HG02938 (cell line): ENCODE measurements around the gene PUM1.
"Not testable (repeated sequence)": the region's sequence is repeated elsewhere in the genome, so short reads cannot be mapped to it uniquely, and the experiment has no call there.

Experiments
- ATAC-seq: cut with Tn5 transposase; IDR thresholded peaks from one replicate; pipeline ENCODE4 v1.9.1; 2021; ENCODE audit warnings: mild to moderate bottlenecking, moderate library complexity; ENCODE audit not compliant: unreplicated experiment

Gene PUM1

DNA sequence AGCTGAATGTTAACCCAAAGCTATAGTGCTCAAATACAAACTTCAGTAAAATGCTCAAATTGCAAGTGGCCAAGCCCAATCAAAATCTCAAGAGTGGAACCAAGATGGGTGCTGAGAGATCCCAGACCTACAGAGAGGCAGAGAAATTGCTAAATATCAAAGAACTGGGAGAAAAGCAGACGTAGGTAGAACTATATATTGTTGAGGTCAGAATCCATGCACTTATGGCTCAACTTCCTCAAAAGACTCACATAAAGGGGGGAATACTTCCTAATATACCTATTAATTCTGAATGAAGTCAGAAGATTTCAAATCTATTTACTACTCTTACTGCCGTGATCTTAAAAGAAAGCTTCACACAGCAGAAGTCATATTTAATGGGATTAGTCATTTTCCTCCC, 65.2 kb downstream of the PUM1 start:
- no peak for ATAC-seq

DNA sequence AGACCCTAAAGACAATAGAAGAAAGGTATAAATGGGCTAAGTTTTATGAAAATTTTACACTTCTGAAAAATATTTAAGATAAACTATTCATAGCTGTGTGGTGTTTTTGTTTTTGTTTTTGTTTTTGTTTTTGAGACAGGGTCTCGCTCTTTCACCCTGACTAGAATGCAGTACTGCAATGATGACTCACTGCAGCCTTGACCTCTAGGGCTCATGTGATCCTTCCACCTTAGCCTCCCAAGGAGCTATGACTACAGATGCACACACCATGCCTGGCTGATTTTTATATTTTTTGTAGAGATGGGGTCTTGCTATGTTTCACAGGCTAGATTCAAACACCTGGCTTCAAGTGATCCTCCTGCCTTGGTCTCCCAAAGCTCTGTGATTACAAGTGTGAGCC, 66.6 kb downstream of the PUM1 start:
- ATAC-seq, result no peak

DNA sequence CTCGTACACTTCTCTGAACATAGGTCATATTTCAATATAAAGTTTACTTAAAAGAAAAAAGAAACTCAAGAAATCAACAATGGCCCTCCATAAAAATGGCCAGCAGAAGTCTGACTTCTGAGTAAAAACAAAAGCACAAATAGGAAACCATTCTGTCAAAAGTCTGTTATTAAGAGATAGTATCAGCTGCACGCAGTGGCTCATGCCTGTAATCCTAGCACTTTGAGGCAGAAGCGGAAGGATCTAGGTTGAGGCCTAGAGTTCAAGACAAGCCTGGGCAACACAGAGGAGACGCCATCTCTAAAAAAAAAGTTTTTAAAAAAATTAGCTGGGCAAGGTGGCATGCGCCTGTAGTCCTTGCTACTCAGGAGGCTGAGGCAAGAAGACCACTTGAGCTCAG, 67.3 kb downstream of the PUM1 start:
- ATAC-seq, result no peak

DNA sequence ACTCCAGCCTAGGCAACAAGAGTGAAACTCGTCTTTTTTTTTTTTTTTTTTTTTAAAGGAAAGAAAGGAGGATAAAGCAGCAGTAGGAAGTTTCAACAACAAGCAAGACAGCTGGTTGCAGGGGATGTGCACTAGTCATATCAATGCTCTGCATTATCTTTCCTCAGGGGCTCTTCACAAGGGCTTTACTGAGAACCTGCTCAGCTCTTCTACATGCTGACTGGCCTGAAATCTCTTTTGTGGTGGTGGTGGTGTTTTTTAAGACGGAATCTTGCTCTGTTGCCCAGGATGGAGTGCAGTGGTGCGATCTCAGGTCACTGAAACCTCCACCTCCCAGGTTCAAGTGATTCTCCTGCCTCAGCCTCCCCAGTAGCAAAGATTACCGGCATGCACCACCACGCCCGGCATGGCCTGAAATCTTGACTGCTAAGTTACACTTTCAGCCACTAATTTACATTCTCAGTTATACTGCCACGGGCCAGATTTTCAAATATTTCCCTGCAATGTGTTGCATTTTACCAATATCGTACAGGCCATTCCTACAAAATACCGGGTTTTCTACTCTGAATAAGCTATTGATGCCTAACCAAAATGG, 68.0 kb downstream of the PUM1 start:
- ATAC-seq, result no peak

- no peak for ATAC-seq
Observed at GRCh38 chr1:30995990-30996612, 69.4 kb downstream of the PUM1 start.

DNA sequence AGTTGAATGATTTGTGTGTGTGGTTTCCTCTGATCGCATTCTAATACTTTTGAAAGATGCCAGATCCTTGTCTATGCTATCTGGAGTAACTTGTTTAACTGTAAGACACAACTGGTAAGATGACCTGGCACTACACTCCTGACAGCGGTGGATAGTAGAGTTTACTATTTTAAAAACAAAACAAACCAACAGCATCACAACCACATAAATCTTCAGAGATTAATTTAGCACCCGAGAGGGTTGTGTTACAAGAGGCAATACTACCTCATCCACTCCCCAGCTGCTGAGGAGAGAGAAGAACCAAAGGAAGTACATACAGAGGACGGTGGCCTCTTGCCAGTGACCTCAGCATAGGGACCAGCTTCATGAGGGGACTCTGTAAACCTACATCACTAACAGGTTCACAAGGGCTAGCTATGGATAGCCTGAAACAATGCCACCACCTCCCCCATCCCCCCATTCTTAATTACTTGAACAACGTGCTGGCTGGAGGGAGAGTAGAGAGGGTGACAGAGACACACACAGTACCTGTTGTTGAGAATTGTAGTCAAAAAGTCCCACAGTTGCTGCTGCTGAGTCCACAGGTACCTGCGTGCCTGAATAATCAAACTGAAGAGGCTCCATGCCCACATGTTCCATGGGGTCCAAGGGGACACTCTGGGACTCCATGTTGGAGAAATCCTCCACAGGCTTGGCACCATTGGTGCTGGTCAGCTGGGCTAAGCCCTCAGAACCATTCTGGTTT, 73.5 kb downstream of the PUM1 start:
- no peak for ATAC-seq

GRCh38 chr1:30990591-30990990, 74.9 kb downstream of the PUM1 start:
- ATAC-seq, result no peak

GRCh38 chr1:30988045-30988444, 77.5 kb downstream of the PUM1 start:
- ATAC-seq, result no peak

DNA sequence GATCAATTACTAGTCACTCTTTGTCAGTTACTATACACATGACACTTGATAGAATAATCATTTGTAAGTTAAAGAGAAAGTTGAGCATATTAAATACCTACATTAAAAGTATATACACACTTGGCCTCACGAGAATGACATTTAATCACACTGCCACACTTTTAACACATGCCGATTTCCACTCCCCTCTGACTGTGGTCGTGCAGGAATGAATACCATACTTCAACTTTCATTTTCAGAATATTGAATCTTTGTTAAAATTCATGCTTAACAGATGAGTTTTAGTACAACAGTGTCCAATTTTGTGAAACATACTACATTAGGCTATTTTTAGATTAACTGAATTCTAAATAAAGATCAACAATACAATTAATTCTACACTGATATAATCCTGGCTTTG, 78.8 kb downstream of the PUM1 start:
- ATAC-seq, result no peak

GRCh38 chr1:30984991-30985503, 80.5 kb downstream of the PUM1 start:
- no peak for ATAC-seq

DNA sequence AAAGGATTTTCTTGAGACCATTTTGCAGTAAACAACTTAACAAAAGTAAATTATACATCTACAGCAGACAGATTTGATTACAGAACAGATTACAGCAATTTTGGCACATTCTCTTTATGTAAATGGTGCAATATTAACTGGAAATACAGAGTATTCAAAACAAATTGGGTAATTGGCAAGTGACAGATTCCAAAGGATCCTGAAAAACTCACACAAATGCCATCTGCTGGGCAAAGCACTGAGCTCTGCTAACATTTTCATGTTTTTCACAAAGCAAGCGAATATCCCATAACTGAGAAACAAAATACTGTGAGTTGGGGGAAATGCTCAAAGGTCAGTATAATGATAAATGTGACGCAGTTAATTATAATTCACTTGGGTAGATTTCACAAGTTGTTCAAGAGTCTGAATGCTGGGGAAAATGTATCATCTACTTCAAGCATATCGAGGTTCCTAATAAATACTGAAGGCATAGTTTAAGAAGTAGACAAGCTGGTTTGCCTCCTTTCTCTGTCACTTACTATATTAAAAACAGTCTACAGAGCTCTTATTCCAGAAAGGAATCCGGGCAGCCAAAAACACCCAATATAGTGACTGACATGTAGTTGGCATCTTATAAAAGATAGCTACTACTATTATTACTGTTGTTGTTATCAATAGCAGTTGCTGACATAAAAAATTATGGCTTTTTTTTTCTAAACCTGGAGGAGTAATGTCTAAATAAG, 81.2 kb downstream of the PUM1 start:
- no peak for ATAC-seq

GRCh38 chr1:30982937-30983336, 82.6 kb downstream of the PUM1 start:
- no peak for ATAC-seq

DNA sequence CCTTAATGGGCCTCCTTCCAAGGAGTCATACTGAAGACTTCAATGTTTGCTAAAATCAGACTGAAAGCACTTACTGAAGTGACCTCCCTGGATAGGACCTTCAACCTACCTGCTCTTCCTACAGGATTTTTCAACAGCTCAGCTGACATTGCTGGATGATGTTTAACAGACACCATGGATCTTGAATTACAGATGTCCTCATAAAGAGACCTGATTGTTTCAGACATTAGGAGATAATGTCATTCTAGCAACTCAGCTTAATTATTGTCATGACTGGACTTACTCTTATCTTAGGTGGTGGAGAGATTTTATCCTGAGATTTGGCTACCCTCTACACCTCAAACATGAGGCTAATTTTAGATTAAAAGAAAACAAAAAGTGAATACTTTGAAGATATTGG, 83.1 kb downstream of the PUM1 start:
- no peak for ATAC-seq

DNA sequence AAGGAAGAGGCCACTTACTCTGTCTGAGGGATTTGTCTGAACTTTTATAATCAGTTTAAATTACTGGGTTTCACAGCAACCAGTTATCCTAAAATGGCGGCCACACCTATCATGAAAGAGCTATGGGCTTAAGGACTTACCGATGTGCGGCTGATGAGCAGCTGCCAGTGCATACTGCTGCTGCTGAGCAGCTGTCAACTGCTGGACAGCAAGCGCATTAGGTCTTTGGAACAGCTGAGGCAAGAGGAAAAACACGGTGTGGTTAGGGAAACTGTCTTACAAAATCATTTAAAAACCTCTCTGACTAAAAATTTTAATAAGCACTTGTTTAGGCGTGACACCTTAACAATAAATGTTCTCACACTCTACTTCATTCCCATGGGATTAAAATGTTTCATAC, 84.3 kb downstream of the PUM1 start:
- no peak for ATAC-seq

GRCh38 chr1:30977511-30977910, 88.0 kb downstream of the PUM1 start:
- no peak for ATAC-seq

GRCh38 chr1:30977105-30977504, 88.4 kb downstream of the PUM1 start:
- no peak for ATAC-seq

GRCh38 chr1:30976143-30976542, 89.4 kb downstream of the PUM1 start:
- no peak for ATAC-seq

DNA sequence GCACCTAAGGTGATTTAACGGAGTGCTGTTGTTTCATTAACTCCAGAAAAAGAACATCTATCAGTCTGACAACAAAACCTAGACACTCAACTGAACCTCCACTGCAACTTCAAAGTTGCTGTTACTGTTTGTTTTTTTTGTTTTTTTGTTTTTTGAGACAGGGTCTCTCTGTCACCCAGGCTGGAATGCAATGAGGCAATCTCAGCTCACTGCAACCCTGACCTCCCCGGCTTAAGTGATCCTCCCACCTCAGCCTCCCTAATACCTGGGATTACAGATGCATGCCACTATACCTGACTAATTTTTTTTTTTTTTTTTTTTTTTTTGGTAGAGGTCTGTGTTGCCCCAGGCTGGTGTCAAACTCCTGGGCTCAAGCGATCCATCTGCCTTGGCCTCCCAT, 90.3 kb downstream of the PUM1 start:
- no peak for ATAC-seq

DNA sequence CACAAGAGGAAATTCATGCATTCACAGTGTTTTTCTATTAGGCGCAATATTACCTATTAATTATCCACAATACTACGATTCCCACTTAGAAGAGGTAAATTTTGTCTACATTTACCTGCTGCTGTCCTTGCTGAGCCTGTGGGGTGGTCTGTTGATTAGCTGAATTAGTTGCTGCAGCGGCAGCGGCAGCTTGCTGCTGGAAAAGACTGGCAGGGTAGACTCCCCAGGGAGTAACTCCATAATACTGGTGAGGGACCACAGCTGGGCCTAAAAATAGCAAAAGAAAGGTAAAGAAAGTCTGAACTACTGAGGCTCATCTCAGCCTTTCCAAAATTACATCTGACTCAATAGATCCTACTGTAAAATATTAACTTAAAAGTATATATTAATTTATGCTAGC, 91.0 kb downstream of the PUM1 start:
- no peak for ATAC-seq

GRCh38 chr1:30972349-30972748, 93.2 kb downstream of the PUM1 start:
- not testable (repeated sequence) for ATAC-seq

- ATAC-seq, result no peak
Observed at GRCh38 chr1:30971496-30971895, 94.0 kb downstream of the PUM1 start.

DNA sequence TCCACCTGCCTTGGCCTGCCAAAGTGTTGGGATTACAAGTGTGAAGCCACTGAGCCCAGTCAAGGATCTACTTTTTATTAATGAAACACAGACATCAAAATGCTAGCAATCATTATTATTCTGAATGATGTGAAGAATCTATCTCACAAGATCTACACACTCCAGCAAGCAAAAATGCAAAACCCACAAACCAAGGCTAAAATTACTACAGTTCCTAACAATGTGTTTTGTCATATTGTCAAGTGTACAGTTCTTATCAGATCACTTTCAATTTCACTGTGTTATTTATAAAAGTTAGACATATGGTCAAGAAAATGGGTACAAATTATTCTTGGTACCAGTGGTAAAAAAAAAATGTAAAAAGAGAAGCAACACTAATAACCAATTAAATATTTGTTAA, 95.6 kb downstream of the PUM1 start:
- ATAC-seq, result no peak
